ENCODE measurements around the gene CNMD. TPM values are rescaled to one million over a fixed set of nuclear protein-coding genes. Genes with fewer than 3 reads are reported as not detected.
"Not testable (repeated sequence)": the region's sequence is repeated elsewhere in the genome, so short reads cannot be mapped to it uniquely, and the experiment has no call there.

The CNMD gene
- total RNA-seq, 1 donor from 2014 or later: not detected

DNA sequence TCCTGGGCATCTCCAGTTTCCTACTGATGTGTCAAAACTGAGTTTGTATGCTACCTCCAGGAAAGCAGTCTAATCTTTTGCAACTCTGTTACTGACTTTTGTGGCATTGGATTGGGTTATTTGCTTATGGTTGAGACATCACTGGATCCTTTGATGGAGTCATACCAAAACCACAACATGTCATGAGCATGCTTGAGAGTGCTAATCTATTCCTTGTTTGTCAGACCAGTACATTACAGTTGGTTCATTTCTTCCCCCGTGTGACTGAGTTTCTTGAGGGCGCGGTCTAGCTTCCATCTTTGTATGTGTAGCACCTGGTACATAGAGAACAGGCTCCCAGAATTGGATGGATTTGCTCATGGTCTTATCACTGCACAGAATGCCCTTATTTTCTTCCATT lies 43.8 kb downstream of the CNMD start:
- DNase-seq (ENCODE audit: low read depth, low spot score): no peak

DNA sequence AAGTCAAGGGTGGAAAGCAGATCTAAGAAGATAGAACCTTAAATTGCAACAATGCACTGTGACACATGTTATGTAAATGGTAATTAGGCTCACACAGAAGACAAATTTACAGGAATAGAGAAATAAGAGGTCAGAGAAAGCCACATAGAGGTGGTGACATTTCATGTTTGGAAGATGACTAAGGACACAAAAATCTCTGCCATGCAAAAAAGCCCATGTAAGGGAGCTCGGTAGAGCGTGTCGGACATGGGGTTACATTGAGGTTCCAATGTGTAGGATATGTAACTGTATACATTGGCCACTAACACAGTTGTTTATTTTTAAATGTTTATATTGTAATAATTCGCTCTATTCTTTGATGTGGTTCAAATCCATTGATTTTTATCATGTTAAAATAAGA lies 53.2 kb downstream of the CNMD start:
- no peak for DNase-seq (ENCODE audit: low read depth, low spot score)

DNA sequence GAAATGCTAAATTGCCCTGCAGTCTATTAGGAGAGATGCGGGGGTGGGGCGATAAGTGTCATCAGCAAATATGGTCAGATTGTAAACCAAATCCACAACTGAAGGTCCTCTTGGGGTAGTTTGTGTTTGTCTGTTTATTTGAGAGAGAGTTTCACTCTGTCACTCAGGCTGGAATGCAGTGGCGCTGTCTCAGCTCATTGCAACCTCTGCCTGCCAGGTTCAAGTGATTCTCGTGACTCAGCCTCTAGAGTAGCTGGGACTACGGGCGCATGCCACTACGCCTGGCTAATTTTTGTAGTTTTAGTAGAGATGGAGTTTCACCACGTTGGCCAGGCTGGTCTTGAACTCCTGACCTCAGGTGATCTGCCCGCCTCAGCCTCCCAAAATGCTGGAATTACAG lies 53.8 kb downstream of the CNMD start:
- not testable (repeated sequence) for DNase-seq (ENCODE audit: low read depth, low spot score)

DNA sequence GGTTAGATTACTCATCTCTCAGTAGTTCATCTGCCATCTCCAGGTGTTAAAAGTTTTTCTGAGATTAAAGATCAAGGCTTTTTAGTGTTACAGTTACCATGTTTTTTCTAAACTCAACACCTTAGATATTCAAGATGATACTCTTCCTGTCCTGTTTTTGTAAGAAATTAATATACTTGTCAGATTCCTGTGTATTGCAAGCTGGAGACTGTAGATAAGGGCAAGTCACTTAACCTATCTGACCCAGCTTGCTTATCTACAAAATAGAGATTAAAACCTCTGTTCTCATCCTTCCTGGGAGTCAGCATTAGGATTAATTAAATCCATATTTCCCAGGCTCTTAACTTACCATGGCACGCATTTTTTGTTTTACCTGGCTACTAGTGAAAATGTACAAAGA lies 61.8 kb downstream of the CNMD start:
- no peak for DNase-seq (ENCODE audit: low read depth, low spot score)

DNA sequence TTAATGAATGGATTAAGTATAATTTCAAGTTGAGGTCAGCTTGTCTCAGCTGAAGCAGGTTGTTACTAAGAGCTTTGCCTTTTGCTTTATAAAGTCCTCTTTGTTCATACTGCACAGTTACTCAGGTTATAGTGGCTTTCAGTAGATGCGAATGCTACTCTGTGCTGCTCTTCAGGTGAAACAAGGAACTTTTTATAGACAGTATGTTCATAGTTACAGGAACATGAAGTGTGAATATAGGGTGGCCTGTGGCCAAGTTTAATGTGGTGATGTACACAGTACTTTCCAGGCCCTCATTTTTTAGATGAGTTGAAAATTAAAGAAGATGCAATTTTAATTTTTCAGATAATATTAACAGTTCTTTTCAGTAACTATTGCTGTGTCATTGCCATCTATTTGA lies 66.2 kb downstream of the CNMD start:
- DNase-seq (ENCODE audit: low read depth, low spot score): no peak

DNA sequence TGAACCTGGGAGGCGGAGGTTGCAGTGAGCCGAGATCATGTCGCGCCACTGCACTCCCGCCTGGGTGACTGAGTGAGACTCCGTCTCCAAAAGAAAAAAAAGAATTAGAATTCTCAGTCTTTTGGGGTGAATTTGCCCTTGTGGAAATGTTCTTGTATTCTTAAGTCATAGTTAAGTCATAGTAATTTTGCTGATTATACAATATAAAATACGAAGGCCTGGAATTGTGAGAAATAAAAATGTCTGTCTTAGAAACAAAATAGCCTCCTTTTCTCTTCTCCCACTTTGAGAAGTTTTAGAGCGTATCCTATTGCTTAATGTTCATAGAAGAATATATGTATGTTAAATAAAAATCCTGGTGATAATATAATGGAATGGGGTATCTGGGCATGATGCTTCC lies 68.9 kb downstream of the CNMD start:
- DNase-seq (ENCODE audit: low read depth, low spot score): no peak

DNA sequence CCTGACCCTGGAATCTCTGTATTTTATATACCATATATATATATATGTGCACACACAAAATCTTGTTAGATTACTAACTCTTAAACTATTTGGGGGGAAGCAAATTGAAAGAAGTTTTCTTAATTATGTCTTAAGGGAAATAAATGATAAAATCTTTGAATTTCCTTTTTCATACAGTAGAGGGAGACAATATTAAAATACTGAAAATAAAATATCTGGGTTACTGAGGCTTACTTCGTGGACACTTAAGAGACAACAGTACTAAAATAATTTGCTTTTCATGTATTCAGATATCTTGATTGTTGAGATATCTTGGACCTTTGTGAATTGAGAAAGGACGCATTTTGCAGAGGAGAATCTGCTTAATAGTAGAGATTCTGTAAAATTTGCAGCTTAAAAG lies 69.9 kb downstream of the CNMD start:
- no peak for DNase-seq (ENCODE audit: low read depth, low spot score)

DNA sequence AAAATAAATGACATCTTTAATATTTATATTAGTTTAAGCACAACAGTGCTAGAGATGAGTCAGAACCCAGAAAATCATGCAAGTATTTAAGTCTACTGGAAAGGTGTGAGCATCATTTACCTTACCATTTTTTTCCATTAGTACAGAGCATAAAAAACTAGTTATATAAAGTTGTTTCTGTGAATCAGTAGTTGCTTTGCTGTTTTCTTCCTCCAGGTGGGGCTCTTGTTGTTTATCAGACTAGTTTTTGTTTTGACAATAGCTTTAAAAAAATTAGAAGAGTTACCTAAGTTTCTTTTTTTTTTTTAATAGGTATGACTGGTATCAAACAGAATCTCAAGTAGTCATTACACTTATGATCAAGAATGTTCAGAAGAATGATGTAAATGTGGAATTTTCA lies 74.3 kb downstream of the CNMD start:
- no peak for DNase-seq (ENCODE audit: low read depth, low spot score)

DNA sequence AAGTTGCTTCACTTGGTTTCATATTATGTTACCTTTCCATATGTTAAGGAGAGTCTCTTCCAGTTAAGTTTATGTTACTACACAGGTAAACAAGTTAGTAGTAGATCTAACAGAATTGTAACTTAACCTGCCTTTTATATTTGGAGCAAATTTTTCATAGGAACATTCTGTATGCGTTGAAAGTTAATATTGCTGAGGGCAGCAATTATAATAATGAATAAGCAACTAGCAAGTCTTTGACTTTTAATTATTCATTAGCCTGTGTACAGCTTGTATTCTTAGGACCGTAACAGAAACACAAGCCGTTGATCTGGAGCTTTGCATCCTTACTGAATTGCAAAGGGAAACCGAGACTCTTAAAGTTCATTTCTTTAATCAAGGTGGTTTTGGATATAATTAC lies 75.3 kb downstream of the CNMD start:
- DNase-seq (ENCODE audit: low read depth, low spot score): no peak

DNA sequence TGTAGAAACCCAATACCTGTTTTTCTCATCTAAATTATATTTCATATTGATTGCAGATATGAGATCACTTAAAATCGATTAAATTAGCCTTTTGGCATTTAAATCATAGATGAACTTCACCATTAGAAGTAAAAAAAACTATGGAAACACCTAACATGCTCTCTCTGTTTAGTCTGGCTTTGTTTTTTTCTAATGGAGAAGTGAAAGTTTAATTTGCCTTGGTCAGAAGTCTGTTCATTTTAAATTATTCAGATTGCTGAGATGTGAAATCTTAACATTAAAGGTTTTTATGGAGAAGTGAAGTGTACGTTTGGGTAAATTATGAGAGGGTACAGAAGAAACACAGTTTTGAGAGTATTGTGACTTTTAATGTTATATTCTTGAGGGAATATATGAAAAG lies 80.3 kb downstream of the CNMD start:
- no peak for DNase-seq (ENCODE audit: low read depth, low spot score)

Other genes starting within 250 kb of the CNMD start
- 3.4 and 4.3 TPM in 2 replicates for gene HNRNPA1L2, start 97.4 kb downstream of the CNMD start, total RNA-seq
- gene SUGT1, start 87.0 kb downstream of the CNMD start, total RNA-seq: 59.0 and 111 TPM in 2 replicates
- gene PCDH8, start 108.8 kb upstream of the CNMD start, total RNA-seq: not detected in 2 replicates

Data from pulmonary artery endothelial cell (primary cell).